ENCODE data around the gene TNIK.

TNIK gene

DNA sequence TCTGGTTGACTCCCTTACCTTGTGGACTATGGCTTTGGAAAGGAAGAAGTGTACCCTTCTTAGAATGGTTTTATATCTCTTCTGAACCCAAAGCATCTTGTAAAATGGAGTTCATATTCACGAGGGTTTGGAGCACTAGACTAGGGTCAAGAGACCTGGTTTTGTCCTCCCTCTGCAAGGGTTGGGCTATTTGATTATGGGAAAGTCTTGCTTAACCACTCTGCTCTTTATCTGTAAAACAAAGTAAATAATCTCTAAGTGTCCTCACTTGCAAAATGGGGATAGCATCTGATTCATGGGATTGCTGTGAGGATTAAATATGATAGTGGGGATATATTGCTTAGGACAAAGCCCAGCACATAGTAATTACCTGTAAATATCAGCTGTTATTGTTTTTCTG is 415.8 kb downstream of the TNIK start:
- no peak overlapping the region for H3K4me3 ChIP-seq (ENCODE audit: low read length)
- TF ChIP-seq, protein P1, sequence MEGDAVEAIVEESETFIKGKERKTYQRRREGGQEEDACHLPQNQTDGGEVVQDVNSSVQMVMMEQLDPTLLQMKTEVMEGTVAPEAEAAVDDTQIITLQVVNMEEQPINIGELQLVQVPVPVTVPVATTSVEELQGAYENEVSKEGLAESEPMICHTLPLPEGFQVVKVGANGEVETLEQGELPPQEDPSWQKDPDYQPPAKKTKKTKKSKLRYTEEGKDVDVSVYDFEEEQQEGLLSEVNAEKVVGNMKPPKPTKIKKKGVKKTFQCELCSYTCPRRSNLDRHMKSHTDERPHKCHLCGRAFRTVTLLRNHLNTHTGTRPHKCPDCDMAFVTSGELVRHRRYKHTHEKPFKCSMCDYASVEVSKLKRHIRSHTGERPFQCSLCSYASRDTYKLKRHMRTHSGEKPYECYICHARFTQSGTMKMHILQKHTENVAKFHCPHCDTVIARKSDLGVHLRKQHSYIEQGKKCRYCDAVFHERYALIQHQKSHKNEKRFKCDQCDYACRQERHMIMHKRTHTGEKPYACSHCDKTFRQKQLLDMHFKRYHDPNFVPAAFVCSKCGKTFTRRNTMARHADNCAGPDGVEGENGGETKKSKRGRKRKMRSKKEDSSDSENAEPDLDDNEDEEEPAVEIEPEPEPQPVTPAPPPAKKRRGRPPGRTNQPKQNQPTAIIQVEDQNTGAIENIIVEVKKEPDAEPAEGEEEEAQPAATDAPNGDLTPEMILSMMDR (conservative IDR thresholded peaks at IDR 0.05; ENCODE audit: low read length), result no peak
- no peak for DNase-seq (ENCODE audit: low read depth)

DNA sequence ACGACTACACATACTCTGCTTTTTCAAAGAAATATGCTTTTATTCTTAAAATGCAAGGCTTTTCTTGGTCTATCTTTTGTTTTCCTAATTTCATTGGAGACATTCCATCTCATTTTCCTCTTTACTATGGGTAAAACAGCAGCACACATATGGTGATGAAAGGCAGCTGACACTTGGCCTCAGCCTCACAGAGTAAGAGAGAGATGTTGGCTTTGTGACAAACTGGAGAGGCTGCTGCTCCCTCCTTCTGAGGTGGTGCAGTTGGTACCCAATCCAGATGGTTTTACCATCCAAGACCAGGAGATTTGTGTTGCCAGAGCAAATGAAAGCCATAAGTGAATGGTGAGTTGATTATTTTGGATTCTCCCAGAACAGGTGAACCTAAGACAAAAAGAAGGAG is 420.5 kb downstream of the TNIK start:
- TF ChIP-seq, protein P1 (conservative IDR thresholded peaks at IDR 0.05; ENCODE audit: low read length), result no peak
- H3K4me3 ChIP-seq (ENCODE audit: low read length), result no peak overlapping the region
- no peak for DNase-seq (ENCODE audit: low read depth)

DNA sequence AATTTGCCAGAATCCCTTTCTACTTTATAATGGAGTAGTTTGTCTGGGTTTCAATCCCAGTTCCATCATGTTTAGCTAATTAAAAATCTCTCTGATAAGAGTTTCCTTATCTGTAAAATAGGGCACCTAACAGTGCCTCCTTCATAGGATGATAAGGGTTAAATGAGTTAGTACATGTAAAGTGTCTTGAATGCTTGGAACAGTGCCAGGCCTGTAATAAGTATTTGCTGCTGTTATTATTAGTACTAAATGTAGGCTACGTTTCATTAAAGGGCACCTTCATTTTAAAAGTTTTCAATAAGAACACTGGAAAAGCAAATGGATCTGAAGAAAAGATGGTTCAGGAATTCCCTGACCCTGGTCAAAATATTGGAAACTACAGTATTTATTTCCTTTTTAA is 421.9 kb downstream of the TNIK start:
- no peak overlapping the region for H3K4me3 ChIP-seq (ENCODE audit: low read length)
- TF ChIP-seq, protein P1 (conservative IDR thresholded peaks at IDR 0.05; ENCODE audit: low read length), result no peak
- no peak for DNase-seq (ENCODE audit: low read depth)

DNA sequence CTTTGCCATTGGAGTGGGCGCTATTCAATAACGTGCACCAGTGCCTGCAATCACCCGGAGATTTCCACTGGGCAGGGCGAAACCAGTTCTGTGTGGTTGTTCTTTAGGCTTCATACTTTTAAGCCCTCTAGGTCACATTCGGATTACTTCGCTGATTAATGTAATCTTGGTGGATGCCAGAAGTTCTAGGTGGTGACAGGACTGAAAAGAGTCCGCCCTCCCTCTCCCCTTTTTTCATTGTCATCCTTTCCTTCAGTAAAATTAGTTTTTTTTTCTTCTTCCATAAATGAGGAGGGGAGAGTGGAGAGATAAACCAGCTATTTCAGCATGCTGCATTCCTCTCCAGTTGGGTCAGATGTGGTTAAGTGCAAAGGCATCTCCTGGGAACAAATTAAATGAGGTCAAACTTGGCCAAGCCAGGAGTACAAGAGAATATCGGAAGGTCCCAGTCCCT is 431.4 kb downstream of the TNIK start:
- TF ChIP-seq, protein P1 (conservative IDR thresholded peaks at IDR 0.05; ENCODE audit: low read length), result no peak
- DNase-seq (ENCODE audit: low read depth), result peak; percentile 92
- peak overlapping the region; percentile 53 for H3K4me3 ChIP-seq (ENCODE audit: low read length)

DNA sequence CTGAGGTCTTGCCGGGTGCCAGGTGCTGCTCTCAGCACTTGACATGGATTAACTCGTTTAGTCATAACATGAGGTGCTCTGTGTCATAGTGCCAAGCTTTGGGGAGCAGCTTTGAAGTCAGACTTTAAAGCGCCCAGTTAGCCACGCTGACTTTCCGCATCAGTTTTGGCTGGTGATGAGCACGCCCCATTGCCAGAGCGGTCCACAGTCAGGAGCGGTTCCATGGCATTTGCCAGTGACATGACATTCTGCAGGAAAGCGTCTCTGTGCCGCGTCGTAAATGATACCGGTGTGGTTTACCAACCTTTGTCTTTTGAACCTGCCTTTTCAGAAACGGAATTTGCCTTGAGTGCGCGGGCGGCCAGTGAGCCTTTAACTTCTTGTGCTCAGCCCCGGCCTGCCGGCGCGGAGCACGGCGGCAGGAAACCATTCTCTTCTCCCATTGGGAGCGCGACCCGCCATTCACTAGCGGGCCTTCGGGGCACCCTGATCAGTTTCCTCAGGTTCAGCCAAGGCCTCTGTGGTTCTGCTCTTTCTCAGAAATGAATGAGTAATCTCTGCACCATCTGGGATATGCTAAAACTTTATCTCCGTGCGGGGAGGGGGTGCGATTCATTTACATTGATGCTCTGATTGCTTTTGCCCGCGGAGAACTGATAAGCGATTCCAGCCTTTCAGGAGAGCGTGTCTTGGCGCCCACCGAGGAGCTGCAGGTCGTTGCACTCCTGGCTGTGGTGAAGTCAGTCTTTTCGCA is 432.0 kb downstream of the TNIK start:
- peak; percentile 92 for DNase-seq (ENCODE audit: low read depth)
- TF ChIP-seq, protein P1 (conservative IDR thresholded peaks at IDR 0.05; ENCODE audit: low read length), result no peak
- H3K4me3 ChIP-seq (ENCODE audit: low read length), result peak overlapping the region; percentile 53

DNA sequence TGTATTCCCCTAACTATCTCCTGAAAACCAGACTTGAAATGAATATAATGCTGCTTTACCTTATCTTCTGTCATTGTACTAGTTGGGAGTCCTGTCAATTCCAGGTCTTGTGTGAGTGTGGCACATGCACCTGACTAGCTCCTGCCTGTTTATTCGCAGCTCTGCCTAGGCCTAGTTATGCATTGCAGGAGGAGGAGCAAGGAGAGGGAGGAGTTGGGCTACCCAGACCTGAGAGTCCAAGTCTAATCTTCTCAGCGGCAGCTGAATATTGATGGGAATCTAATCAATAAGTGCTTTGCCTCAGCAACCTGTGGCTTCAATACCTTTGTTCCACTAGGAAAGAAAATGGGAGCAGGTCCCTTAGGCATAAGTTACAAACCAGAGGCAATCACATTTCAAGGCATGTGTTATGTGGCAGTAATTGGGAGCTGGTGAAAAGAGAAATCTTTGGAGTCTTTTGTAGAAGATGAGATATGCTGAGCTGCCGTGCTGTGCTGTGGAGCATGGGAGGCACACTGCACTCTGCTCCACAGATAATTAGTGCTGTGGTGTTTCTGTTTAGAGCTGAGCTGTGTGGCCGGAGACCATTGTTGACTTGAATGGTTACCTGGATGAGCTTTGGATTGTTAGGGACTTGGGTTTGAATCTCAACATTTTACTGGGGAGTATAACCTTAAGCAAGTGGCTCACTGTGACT is 433.5 kb downstream of the TNIK start, which contains the start of gene SLC2A2:
Gene SLC2A2 (minus strand): TSS at position 124 of the 697 bp plus-strand sequence. CDS start 50 bp downstream, at position 74.
- H3K4me3 ChIP-seq (ENCODE audit: low read length), result no peak within 1 kb of the TSS
- DNase-seq (ENCODE audit: low read depth), result no peak
- TF ChIP-seq, protein P1 (conservative IDR thresholded peaks at IDR 0.05; ENCODE audit: low read length), result no peak
